HG02943 (cell line): Measurements from ENCODE around the gene ADRB1.

Source experiments
- ATAC-seq: cut with Tn5 transposase; IDR thresholded peaks from one replicate; pipeline ENCODE4 v1.9.1; 2021; ENCODE audit warnings: mild to moderate bottlenecking, low read depth, moderate library complexity; ENCODE audit not compliant: unreplicated experiment

The ADRB1 gene

GRCh38 chr10:114083040-114083439 lies 39.4 kb downstream of the ADRB1 start:
- ATAC-seq: no peak

DNA sequence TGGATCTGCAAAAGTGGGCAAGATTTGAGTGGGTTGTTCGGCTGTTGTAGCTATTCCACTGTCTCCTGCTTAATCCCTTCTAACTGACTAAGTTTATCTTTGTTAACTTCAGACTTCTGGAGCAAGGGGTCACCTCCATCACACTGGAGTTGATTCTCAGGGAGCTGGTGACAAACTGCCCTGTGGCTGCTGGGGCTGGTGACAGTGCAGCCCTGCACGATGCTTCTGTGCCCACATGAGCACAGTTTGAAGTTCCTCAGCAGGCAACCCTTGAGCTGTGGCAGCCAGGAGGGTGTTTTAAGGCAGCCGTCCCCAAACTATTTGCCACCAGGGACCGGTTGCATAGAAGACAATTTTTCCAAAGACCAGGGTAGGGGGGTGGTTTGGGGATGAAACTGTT lies 40.5 kb downstream of the ADRB1 start:
- no peak for ATAC-seq

DNA sequence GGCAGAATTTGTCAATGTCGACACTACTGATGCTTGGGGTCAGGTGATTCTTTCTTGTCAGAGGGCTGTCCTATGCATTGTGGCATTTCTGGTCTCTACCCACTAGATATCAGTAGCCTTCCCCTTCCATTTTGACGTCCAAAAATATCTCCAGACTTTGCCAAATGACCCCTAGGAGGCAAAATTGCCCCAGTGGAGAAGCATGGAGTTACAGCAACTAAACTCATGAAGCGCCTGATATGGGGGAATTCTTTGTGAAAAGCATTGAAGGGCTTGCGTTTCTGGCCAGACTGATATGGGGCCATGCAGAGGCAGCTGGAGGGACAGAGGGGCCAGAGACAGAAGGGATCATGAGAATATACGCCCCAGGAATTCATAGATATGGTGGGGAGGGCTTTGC lies 43.6 kb downstream of the ADRB1 start:
- no peak for ATAC-seq

GRCh38 chr10:114087655-114088054 lies 44.0 kb downstream of the ADRB1 start:
- ATAC-seq: no peak

DNA sequence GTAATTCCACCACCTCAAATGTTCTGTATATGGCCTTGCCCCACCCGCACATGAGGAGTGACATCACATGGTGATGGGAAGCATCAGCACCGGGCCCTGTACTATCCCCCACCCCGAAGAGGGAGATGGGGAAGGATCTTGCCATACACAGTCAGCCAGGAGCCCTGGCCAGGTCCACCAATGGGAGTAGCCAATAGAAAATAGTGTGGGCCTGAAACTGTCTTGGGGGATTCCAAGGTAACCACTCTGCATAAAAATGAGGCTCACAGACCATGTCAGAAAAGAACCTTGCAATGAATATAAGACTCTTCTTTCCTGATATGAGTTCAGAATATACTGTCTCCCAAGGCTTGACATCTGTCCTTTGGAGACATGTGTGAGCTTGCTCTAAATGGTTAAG lies 51.1 kb downstream of the ADRB1 start:
- ATAC-seq: no peak

GRCh38 chr10:114095559-114096337 lies 52.1 kb downstream of the ADRB1 start:
- ATAC-seq: peak; percentile 49
